Peyer's patch (tissue), 4 donors: ENCODE measurements around the gene MRPL38. TPM values are rescaled to one million over a fixed set of nuclear protein-coding genes. Genes with fewer than 3 reads are reported as not detected.

ENCODE experiments used
- DNase-seq, 3 donors: peaks; one replicate each; pipeline ENCODE4 v3.0.0-alpha.2; 2017 to 2019
- H3K27ac ChIP-seq, 4 donors: fragments of 200-600 bp; sonication (generic); one replicate each; pipeline ENCODE4 v1.5.1; 2016 to 2019
- H3K27me3 ChIP-seq, 2 donors: fragments of 200-600 bp; sonication (generic); one replicate each; pipeline ENCODE4 v1.5.1; 2019
- H3K36me3 ChIP-seq, 3 donors: fragments of 200-600 bp; sonication (generic); one replicate each; pipeline ENCODE4 v1.5.1; 2016 to 2019
- H3K4me1 ChIP-seq, 4 donors: fragments of 200-600 bp; sonication (generic); one replicate each; pipeline ENCODE4 v1.5.1; 2016 to 2019
- H3K4me3 ChIP-seq, 4 donors: fragments of 200-600 bp; sonication (generic); 1 replicate in 3 of 4; 2 replicates in 1 of 4; pipeline ENCODE4 v1.5.1; 2016 to 2019; ENCODE audit warnings: mild to moderate bottlenecking in 1 of 4
- H3K9me3 ChIP-seq, 4 donors: fragments of 200-600 bp; sonication (generic); one replicate each; pipeline ENCODE4 v1.5.1; 2016 to 2019; ENCODE audit warnings: mild to moderate bottlenecking in 1 of 4
- POLR2A ChIP-seq, 2 donors: fragments of 450-650 bp; IDR thresholded peaks; one replicate each; pipeline ENCODE4 v1.5.1; 2017; ENCODE audit warnings: antibody characterized with exemption in 2 of 2, mild to moderate bottlenecking in 2 of 2, moderate library complexity in 2 of 2
- total RNA-seq, 4 donors: library from RNA; depleted of rRNA; stranded (reverse); fragments of >200 nt; gene quantifications; one replicate each; pipeline ENCODE4 v1.1.0, GENCODE V29; 2016
- TF ChIP-seq, protein P1 (sequence below), 6 experiments: fragments of 450-650 bp in 4 of 6; fragments of 200-600 bp in 2 of 6; sonication (generic) in 1 of 6; IDR thresholded peaks; one replicate each; pipeline ENCODE4 v1.5.1; 2017 to 2019; ENCODE audit warnings: antibody characterized with exemption in 6 of 6, mild to moderate bottlenecking in 3 of 6, moderate library complexity in 1 of 6

Gene MRPL38
- 10 to 100 TPM; 61.1 to 95.7 (median 72.9) TPM for total RNA-seq

DNA sequence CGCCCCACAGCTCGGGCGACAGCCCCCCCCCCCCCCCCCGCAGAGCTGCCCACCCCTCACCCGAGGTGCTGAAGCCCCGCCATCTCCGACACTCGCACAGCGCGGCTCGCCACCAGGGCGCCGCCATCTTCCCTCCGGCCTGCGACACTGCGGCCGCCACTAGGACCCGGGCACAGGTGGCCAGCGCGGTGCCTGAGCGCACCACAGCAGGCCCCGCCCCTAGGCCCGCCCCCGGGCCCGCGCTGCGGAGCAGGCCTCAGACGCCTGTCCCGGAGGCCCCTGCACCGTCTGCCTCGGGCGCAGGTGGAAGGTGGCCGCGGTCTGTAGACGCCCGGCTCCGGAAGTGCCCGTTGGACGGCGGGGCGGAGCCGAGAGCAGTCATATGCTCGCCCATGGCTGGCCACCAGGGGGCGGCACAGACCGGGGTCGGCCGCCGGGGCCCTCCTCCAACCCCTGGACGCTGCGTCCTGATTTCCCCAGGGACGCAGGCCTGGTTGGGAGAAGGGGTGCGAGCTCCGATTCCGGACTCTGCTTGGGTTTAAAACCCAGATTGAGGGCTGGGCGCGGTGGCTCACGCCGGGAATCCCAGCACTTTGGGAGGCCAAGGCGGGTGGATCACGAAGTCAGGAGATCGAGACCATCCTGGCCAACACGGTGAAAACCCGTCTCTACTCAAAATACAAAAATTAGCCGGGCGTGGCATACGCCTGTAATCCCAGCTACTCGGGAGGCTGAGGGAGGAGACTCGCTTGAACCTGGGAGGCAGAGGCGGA is at the start of gene MRPL38:
Gene MRPL38, minus strand, starts transcription at position 136 of the 773 bp plus-strand sequence. Its CDS starts 9 bp downstream, at position 127.
- peaks cover 0 to 16% (median 8%) of the 10 kb centered on the region in 4 donors for H3K4me1 ChIP-seq

DNA sequence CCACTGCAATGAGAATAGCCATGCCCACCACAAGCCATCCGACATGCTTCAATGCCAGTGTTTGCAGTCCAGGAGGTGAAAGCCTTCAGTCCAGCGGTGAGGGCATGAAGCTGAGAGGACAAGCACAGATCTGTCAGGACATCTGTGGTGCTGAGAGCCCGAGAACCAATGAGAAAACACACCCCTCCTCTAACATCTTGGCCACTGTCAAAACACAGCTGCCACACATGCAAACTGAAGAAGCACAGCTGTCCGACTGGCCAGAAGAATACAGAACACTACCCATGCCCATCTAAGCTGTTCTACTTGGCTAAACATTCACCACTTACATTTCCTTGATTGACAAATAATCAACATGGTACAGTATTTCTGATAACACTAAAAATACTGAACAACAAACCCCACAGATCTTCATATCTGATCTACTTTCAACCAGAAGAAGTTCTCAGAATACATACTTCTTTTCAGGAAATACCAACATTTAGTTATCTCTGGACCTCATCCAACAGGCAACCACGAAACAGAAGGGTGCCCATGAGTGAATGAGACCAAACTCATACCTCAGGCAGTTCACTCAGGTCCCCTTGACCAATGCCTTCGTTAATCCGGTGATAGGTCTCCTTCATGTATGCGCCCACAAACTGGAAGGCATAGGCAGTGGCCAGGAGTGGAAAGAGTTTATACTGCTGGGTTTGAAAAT is 46.3 kb upstream of the MRPL38 start:
- no peak overlapping the region for H3K4me3 ChIP-seq
- no peaks in the 10 kb centered on the region for H3K9me3 ChIP-seq
- TF ChIP-seq, protein P1, sequence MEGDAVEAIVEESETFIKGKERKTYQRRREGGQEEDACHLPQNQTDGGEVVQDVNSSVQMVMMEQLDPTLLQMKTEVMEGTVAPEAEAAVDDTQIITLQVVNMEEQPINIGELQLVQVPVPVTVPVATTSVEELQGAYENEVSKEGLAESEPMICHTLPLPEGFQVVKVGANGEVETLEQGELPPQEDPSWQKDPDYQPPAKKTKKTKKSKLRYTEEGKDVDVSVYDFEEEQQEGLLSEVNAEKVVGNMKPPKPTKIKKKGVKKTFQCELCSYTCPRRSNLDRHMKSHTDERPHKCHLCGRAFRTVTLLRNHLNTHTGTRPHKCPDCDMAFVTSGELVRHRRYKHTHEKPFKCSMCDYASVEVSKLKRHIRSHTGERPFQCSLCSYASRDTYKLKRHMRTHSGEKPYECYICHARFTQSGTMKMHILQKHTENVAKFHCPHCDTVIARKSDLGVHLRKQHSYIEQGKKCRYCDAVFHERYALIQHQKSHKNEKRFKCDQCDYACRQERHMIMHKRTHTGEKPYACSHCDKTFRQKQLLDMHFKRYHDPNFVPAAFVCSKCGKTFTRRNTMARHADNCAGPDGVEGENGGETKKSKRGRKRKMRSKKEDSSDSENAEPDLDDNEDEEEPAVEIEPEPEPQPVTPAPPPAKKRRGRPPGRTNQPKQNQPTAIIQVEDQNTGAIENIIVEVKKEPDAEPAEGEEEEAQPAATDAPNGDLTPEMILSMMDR (IDR thresholded peaks at IDR 0.05): no peak
- no peak for TF ChIP-seq POLR2A (IDR thresholded peaks at IDR 0.05)
- H3K27ac ChIP-seq: no peak overlapping the region
- peaks cover 0 to 97% (median 7%) of the 10 kb centered on the region in 3 donors for H3K36me3 ChIP-seq
- no peaks in the 10 kb centered on the region for H3K4me1 ChIP-seq
- DNase-seq: peak in 1 of 3 donors; percentile 30
- no peaks in the 10 kb centered on the region for H3K27me3 ChIP-seq

More for the DNA sequence above, at the start of gene MRPL38:
- TF ChIP-seq, protein P1 (IDR thresholded peaks at IDR 0.05): peak; percentile 98 to 100 (median 99)
- TF ChIP-seq POLR2A (IDR thresholded peaks at IDR 0.05): peak in 1 of 2 donors; percentile 76
- peak; percentile 96 to 98 (median 97) for DNase-seq
- no peaks in the 10 kb centered on the region for H3K27me3 ChIP-seq
- peak within 1 kb of the TSS; percentile 79 to 93 (median 89) for H3K27ac ChIP-seq
- peak within 1 kb of the TSS; percentile 70 to 93 (median 89) for H3K4me3 ChIP-seq
- peaks cover 0 to 33% (median 0%) of the 10 kb centered on the region in 3 donors for H3K36me3 ChIP-seq
- no peaks in the 10 kb centered on the region for H3K9me3 ChIP-seq

DNA sequence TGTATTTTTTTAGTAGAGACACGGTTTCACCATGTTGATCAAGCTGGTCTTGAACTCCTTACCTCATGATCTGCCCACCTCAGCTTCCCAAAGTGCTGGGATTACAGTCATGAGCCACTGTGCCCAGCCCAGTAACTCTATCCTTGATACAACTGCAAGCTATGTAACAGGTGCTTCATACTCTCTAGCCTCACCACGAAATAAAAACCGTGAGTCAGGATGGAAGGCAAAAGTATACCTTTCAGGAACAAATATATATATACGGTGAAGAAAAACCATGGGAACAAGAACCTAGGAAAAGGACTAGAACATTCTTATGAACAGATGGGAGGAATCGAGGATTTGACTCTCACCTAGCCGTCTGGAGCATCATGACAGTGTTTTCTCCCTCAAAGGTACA is 45.7 kb upstream of the MRPL38 start:
- H3K4me1 ChIP-seq: no peaks in the 10 kb centered on the region
- H3K36me3 ChIP-seq: peaks cover 0 to 97% (median 7%) of the 10 kb centered on the region in 3 donors
- DNase-seq: no peak
- H3K27ac ChIP-seq: no peak overlapping the region
- no peak overlapping the region for H3K4me3 ChIP-seq
- no peaks in the 10 kb centered on the region for H3K27me3 ChIP-seq
- H3K9me3 ChIP-seq: no peaks in the 10 kb centered on the region
- TF ChIP-seq, protein P1 (IDR thresholded peaks at IDR 0.05): no peak
- TF ChIP-seq POLR2A (IDR thresholded peaks at IDR 0.05): no peak

DNA sequence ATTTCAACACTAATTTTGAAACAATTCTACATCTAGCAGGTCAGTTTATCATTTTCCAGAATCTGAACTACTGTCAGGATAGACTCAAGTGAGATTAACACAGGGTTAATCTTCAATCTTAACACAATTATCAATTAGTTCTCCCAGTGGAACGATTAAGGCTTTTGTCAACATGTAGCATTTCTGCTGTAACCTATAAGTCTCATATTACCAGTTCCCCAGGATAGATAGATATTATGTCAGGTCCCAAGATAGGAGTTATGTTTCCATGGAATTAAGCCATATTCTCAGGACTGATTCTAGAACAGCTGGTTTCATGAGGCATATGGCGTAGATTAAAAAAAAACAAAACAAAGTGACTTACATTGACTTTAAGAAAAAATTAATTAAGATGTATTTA is 40.5 kb upstream of the MRPL38 start:
- TF ChIP-seq, protein P1 (IDR thresholded peaks at IDR 0.05): no peak
- TF ChIP-seq POLR2A (IDR thresholded peaks at IDR 0.05): no peak
- H3K4me1 ChIP-seq: peaks cover 0 to 11% (median 2%) of the 10 kb centered on the region in 4 donors
- no peaks in the 10 kb centered on the region for H3K9me3 ChIP-seq
- H3K36me3 ChIP-seq: peaks cover 0 to 59% (median 3%) of the 10 kb centered on the region in 3 donors
- H3K27me3 ChIP-seq: no peaks in the 10 kb centered on the region
- H3K27ac ChIP-seq: no peak overlapping the region
- DNase-seq: no peak
- no peak overlapping the region for H3K4me3 ChIP-seq

DNA sequence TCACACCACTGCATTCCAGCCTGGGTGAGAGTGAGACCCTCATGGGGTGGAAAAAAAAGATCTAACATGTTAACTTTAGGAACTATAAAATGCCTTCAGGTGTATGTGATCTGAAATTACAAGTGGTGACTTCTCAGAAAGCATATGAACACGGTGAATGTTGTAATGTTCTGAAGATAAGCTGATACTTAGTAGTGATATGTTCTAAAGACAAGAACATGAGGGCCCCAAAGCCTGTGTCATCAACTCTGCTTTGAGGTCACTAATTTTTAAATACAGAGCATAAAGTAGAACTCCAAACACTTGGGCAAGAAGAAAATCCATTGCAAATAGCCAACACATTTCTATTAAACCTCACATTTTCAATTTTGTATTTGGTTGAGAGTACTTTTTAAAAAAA is 38.8 kb upstream of the MRPL38 start:
- DNase-seq: no peak
- no peak for TF ChIP-seq POLR2A (IDR thresholded peaks at IDR 0.05)
- Histone ChIP-seq H3K36me3 (peaks cover 0 to 43% (median 3%) of the 10 kb centered on the region in 3 donors), H3K27me3 (no peaks in the 10 kb centered on the region), H3K4me1 (peaks cover 0 to 11% (median 3%) of the 10 kb centered on the region in 4 donors), H3K4me3 (no peak overlapping the region), H3K9me3 (no peaks in the 10 kb centered on the region), H3K27ac (no peak overlapping the region)

DNA sequence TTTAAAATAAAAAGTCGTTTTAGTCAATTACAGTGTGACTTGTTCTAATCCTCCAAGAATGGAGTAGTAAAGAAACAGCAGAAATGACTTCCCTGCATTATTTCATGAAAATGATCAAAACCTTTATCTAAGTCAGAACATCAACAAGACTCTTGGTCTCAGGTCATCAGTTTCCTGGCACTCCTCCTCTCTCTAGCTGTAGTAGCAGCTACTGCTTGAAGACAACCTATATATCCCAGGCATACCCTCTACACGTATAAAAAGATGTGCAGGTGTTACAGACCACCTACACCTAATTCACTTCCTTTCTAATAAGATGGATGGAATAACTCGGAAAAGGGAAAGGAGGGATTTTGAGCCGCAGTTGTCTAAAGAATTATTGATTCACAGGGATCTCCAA is 37.8 kb upstream of the MRPL38 start:
- Histone ChIP-seq H3K4me3 (no peak overlapping the region), H3K36me3 (peaks cover 0 to 33% (median 3%) of the 10 kb centered on the region in 3 donors), H3K27ac (no peak overlapping the region), H3K4me1 (peaks cover 0 to 11% (median 3%) of the 10 kb centered on the region in 4 donors), H3K9me3 (no peaks in the 10 kb centered on the region), H3K27me3 (no peaks in the 10 kb centered on the region)
- no peak for DNase-seq
- TF ChIP-seq, protein P1 (IDR thresholded peaks at IDR 0.05): no peak
- TF ChIP-seq POLR2A (IDR thresholded peaks at IDR 0.05): no peak
